Measurements from ENCODE around the gene TCOF1.

The TCOF1 gene

GRCh38 chr5:150428106-150428876, 70.8 kb downstream of the TCOF1 start:
- DNase-seq (ENCODE audit: low read depth in 2 of 2), result no peak

GRCh38 chr5:150428978-150429377, 71.5 kb downstream of the TCOF1 start:
- DNase-seq (ENCODE audit: low read depth in 2 of 2), result no peak

- no peak for DNase-seq (ENCODE audit: low read depth in 2 of 2)
Observed at GRCh38 chr5:150429410-150429873, 71.9 kb downstream of the TCOF1 start.

- no peak for DNase-seq (ENCODE audit: low read depth in 2 of 2)
Observed at GRCh38 chr5:150431048-150431447, 73.6 kb downstream of the TCOF1 start.

GRCh38 chr5:150431574-150431973, 74.1 kb downstream of the TCOF1 start:
- DNase-seq (ENCODE audit: low read depth in 2 of 2), result no peak

- DNase-seq (ENCODE audit: low read depth in 2 of 2), result no peak
Observed at GRCh38 chr5:150434464-150434863, 77.0 kb downstream of the TCOF1 start.

- DNase-seq (ENCODE audit: low read depth in 2 of 2), result peak; percentile 77 to 79
Observed at GRCh38 chr5:150436141-150436680, 78.7 kb downstream of the TCOF1 start.

GRCh38 chr5:150438873-150439546, 81.5 kb downstream of the TCOF1 start:
- no peak for DNase-seq (ENCODE audit: low read depth in 2 of 2)

GRCh38 chr5:150440948-150441812, 83.7 kb downstream of the TCOF1 start:
- no peak for DNase-seq (ENCODE audit: low read depth in 2 of 2)

- DNase-seq (ENCODE audit: low read depth in 2 of 2), result no peak
Observed at GRCh38 chr5:150441813-150442698, 84.6 kb downstream of the TCOF1 start.

GRCh38 chr5:150442699-150443080, 85.2 kb downstream of the TCOF1 start:
- DNase-seq (ENCODE audit: low read depth in 2 of 2), result no peak

GRCh38 chr5:150443242-150444075, 86.0 kb downstream of the TCOF1 start:
- DNase-seq (ENCODE audit: low read depth in 2 of 2), result no peak

GRCh38 chr5:150444770-150445169, 87.3 kb downstream of the TCOF1 start:
- DNase-seq (ENCODE audit: low read depth in 2 of 2), result no peak

- DNase-seq (ENCODE audit: low read depth in 2 of 2), result no peak
Observed at GRCh38 chr5:150446088-150446487, 88.6 kb downstream of the TCOF1 start.

GRCh38 chr5:150446583-150446982, 89.1 kb downstream of the TCOF1 start:
- DNase-seq (ENCODE audit: low read depth in 2 of 2), result no peak

- DNase-seq (ENCODE audit: low read depth in 2 of 2), result no peak
Observed at GRCh38 chr5:150447188-150447587, 89.7 kb downstream of the TCOF1 start.

- DNase-seq (ENCODE audit: low read depth in 2 of 2), result no peak
Observed at GRCh38 chr5:150448334-150448733, 90.8 kb downstream of the TCOF1 start.

GRCh38 chr5:150448952-150449516, 91.5 kb downstream of the TCOF1 start:
- DNase-seq (ENCODE audit: low read depth in 2 of 2), result no peak
